IMR-90 (cell line): ENCODE results near the gene PFDN6. TPM values are rescaled to one million over a fixed set of nuclear protein-coding genes. Genes with fewer than 3 reads are reported as not detected.

Experiments used
- ATAC-seq: fragments of 200-7000 bp; cut with Tn5 transposase; 2 replicates; pipeline ENCODE4 v1.9.1; 2020; ENCODE audit warnings: low read depth, mild to moderate bottlenecking, moderate library complexity
- BruUV-seq: library from RNA; stranded (reverse); fragments of 400-500 nt; replicated peaks from 2 replicates; lab custom pipeline; 2021; lab: Mats Ljungman, UMichigan
- CTCF ChIA-PET: fragments of 300-600 bp; formaldehyde crosslinking; extraction: SDS; loops from one replicate; lab custom pipeline; 2021; ENCODE audit warnings: antibody characterized with exemption; lab: Yijun Ruan, JAX
- POLR2A ChIA-PET: fragments of 300-600 bp; sonication (Branson Sonifier 250); formaldehyde crosslinking; loops from one replicate; lab custom pipeline; 2022; ENCODE audit warnings: antibody characterized with exemption; ENCODE audit not compliant: unreplicated experiment; lab: Charles Lee
- DNase-seq: peaks from one replicate; pipeline ENCODE4 v3.0.0; 2013
- H2AFZ ChIP-seq: replicated peaks from 2 replicates; pipeline ENCODE3; 2013; ENCODE audit warnings: low read length, mild to moderate bottlenecking; ENCODE audit not compliant: poor library complexity
- H2AK5ac ChIP-seq: 2 replicates; pipeline ENCODE4 v1.6.1; 2013; ENCODE audit warnings: low read depth, low read length, inconsistent platforms
- H2AK9ac ChIP-seq: replicated peaks from 2 replicates; pipeline ENCODE3; 2013; ENCODE audit warnings: mild to moderate bottlenecking, low read depth, low read length, moderate library complexity; ENCODE audit not compliant: poor library complexity
- H2BK120ac ChIP-seq: 2 replicates; pipeline ENCODE4 v1.6.1; 2013; ENCODE audit warnings: low read depth, low read length, inconsistent platforms
- H2BK15ac ChIP-seq: 3 replicates; pipeline ENCODE4 v1.6.1; 2013; ENCODE audit warnings: low read depth, low read length, inconsistent platforms
- H2BK20ac ChIP-seq: 2 replicates; pipeline ENCODE4 v1.6.1; 2013; ENCODE audit warnings: low read depth, mild to moderate bottlenecking, inconsistent platforms, low read length, moderate library complexity
- H2BK5ac ChIP-seq: 2 replicates; pipeline ENCODE4 v1.6.1; 2013; ENCODE audit warnings: mild to moderate bottlenecking, low read depth, low read length, inconsistent platforms; ENCODE audit not compliant: poor library complexity, severe bottlenecking
- H3K14ac ChIP-seq: replicated peaks from 2 replicates; pipeline ENCODE4 v1.6.1; 2013; ENCODE audit warnings: low read depth, low read length, inconsistent platforms
- H3K18ac ChIP-seq: 2 replicates; pipeline ENCODE4 v1.6.1; 2013; ENCODE audit warnings: low read depth, low read length, control low read depth
- H3K23ac ChIP-seq: 2 replicates; pipeline ENCODE4 v1.6.1; 2013; ENCODE audit warnings: low read depth, low read length, inconsistent platforms
- H3K27ac ChIP-seq: 2 replicates; pipeline ENCODE4 v1.5.1; 2013; ENCODE audit warnings: mild to moderate bottlenecking, control low read depth, low read length; ENCODE audit not compliant: insufficient read depth
- H3K27me3 ChIP-seq: 2 replicates; pipeline ENCODE4 v1.6.1; 2013; ENCODE audit warnings: low read length; ENCODE audit not compliant: control insufficient read depth, insufficient read depth
- H3K36me3 ChIP-seq: 2 replicates; pipeline ENCODE4 v1.6.1; 2013; ENCODE audit warnings: low read length, mixed read lengths; ENCODE audit not compliant: control insufficient read depth, insufficient read depth
- H3K4ac ChIP-seq: 2 replicates; pipeline ENCODE4 v1.6.1; 2013; ENCODE audit warnings: low read depth, low read length, inconsistent platforms
- H3K4me1 ChIP-seq: 2 replicates; pipeline ENCODE4 v1.6.1; 2013; ENCODE audit warnings: low read length, mixed read lengths; ENCODE audit not compliant: control insufficient read depth, insufficient read depth
- H3K4me2 ChIP-seq: 2 replicates; pipeline ENCODE4 v1.6.1; 2013; ENCODE audit warnings: low read depth, mild to moderate bottlenecking, control low read depth, low read length, moderate library complexity
- H3K4me3 ChIP-seq: 2 replicates; pipeline ENCODE4 v1.5.1; 2013; ENCODE audit warnings: low read depth, mild to moderate bottlenecking, control low read depth, low read length, moderate library complexity; ENCODE audit not compliant: insufficient read depth
- H3K56ac ChIP-seq: 2 replicates; pipeline ENCODE4 v1.6.1; 2013; ENCODE audit warnings: low read length, inconsistent platforms; ENCODE audit not compliant: insufficient read depth; ENCODE audit errors: extremely low read depth
- H3K79me1 ChIP-seq, 2 experiments: 2 replicates each; pipeline ENCODE4 v1.6.1; 2013; ENCODE audit warnings: low read length in 2 of 2, inconsistent platforms in 1 of 2, low read depth in 1 of 2
- H3K9ac ChIP-seq: 2 replicates; pipeline ENCODE4 v1.6.1; 2013; ENCODE audit warnings: low read depth, low read length, control low read depth
- H3K9me1 ChIP-seq: 2 replicates; pipeline ENCODE4 v1.6.1; 2013; ENCODE audit warnings: low read length, inconsistent platforms; ENCODE audit not compliant: insufficient read depth
- H3K9me3 ChIP-seq: 2 replicates; pipeline ENCODE4 v1.6.1; 2013; ENCODE audit warnings: low read length; ENCODE audit not compliant: control insufficient read depth, insufficient read depth
- H4K20me1 ChIP-seq: 2 replicates; pipeline ENCODE4 v1.6.1; 2013; ENCODE audit warnings: low read length, inconsistent platforms; ENCODE audit not compliant: insufficient read depth
- H4K5ac ChIP-seq: 2 replicates; pipeline ENCODE4 v1.6.1; 2013; ENCODE audit warnings: mild to moderate bottlenecking, low read depth, low read length, control low read depth
- H4K8ac ChIP-seq, 2 experiments: 2 replicates each; pipeline ENCODE4 v1.6.1; 2013; ENCODE audit warnings: low read depth in 2 of 2, low read length in 2 of 2, control low read depth in 1 of 2, inconsistent platforms in 1 of 2
- H4K91ac ChIP-seq: 2 replicates; pipeline ENCODE4 v1.6.1; 2013; ENCODE audit warnings: low read depth, low read length, inconsistent platforms; ENCODE audit not compliant: insufficient read depth
- BHLHE40 ChIP-seq: fragments of 150-350 bp; IDR thresholded peaks from 2 replicates; pipeline ENCODE4 v1.6.1; 2016; ENCODE audit warnings: mild to moderate bottlenecking, low read depth, low read length
- CEBPB ChIP-seq: IDR thresholded peaks from 2 replicates; pipeline ENCODE4 v1.6.1; 2012; ENCODE audit warnings: low read depth, low read length, improper control_type of control experiment
- CHD1 ChIP-seq: IDR thresholded peaks from 2 replicates; pipeline ENCODE4 v1.6.1; 2012; ENCODE audit warnings: low read depth, low read length, improper control_type of control experiment
- ELK1 ChIP-seq: fragments of 150-350 bp; IDR thresholded peaks from 2 replicates; pipeline ENCODE4 v1.6.1; 2016; ENCODE audit warnings: low read depth, mild to moderate bottlenecking, low read length, moderate library complexity, borderline replicate concordance
- FOS ChIP-seq: fragments of 150-350 bp; IDR thresholded peaks from 2 replicates; pipeline ENCODE4 v1.6.1; 2016; ENCODE audit warnings: low read depth, low read length
- MAFK ChIP-seq: IDR thresholded peaks from 2 replicates; pipeline ENCODE4 v1.6.1; 2012; ENCODE audit warnings: low read depth, low read length, improper control_type of control experiment
- MAZ ChIP-seq: IDR thresholded peaks from 2 replicates; pipeline ENCODE4 v1.6.1; 2012; ENCODE audit warnings: low read depth, mild to moderate bottlenecking, low read length, improper control_type of control experiment, moderate library complexity, borderline replicate concordance
- MXI1 ChIP-seq: IDR thresholded peaks from 2 replicates; pipeline ENCODE4 v1.6.1; 2012; ENCODE audit warnings: low read depth, mild to moderate bottlenecking, low read length, moderate library complexity, borderline replicate concordance
- NFE2L2 ChIP-seq: fragments of 150-350 bp; IDR thresholded peaks from 2 replicates; pipeline ENCODE4 v1.6.1; 2016; ENCODE audit warnings: low read depth, mild to moderate bottlenecking, low read length
- POLR2A ChIP-seq: IDR thresholded peaks from 2 replicates; pipeline ENCODE4 v1.6.1; 2012; ENCODE audit warnings: mild to moderate bottlenecking, low read depth, low read length
- RAD21 ChIP-seq: IDR thresholded peaks from 2 replicates; pipeline ENCODE4 v1.6.1; 2012; ENCODE audit warnings: low read length, improper control_type of control experiment
- RFX5 ChIP-seq: IDR thresholded peaks from 2 replicates; pipeline ENCODE4 v1.8.0; 2012; ENCODE audit warnings: low read depth, mild to moderate bottlenecking, low read length, moderate library complexity
- SMC3 ChIP-seq: fragments of 150-350 bp; IDR thresholded peaks from 2 replicates; pipeline ENCODE4 v1.6.1; 2016; ENCODE audit warnings: low read depth, mild to moderate bottlenecking, antibody characterized with exemption, low read length, moderate library complexity
- USF2 ChIP-seq: fragments of 150-350 bp; IDR thresholded peaks from 2 replicates; pipeline ENCODE4 v1.6.1; 2017; ENCODE audit warnings: mild to moderate bottlenecking, antibody characterized with exemption, low read length, low read depth
- WGBS, 2 experiments: methylation state at CpG; one replicate each; pipeline versions ENCODE4 v1.1.5 to v1.1.7; 2013; ENCODE audit warnings: missing lambda C conversion rate in 2 of 2; ENCODE audit not compliant: insufficient read length in 1 of 2; ENCODE audit errors: extremely low coverage in 2 of 2; 5-methylcytosine and 5-hydroxymethylcytosine counted together
- dilution Hi-C: fragments of 300-500 bp; cut with HindIII; formaldehyde crosslinking; loops from one replicate; pipeline ENCODE4 v1.14.3; 2018; ENCODE audit warnings: low sequenced_read_pairs; ENCODE audit not compliant: unreplicated experiment
- in situ Hi-C: fragments of 300-500 bp; cut with MboI; formaldehyde crosslinking; loops from 3 replicates; pipeline ENCODE4 v1.14.3; 2019; ENCODE audit warnings: low sequenced_read_pairs, inconsistent platforms, mixed read lengths
- intact Hi-C: fragments of 100-400 bp; cut with micrococcal nuclease; formaldehyde crosslinking; loops from 2 replicates; pipeline ENCODE4 v1.10.0; 2022
- polyA plus RNA-seq, 3 experiments: library from polyadenylated mRNA; depleted of rRNA; stranded (reverse); fragments of >200 nt; gene quantifications; 2 replicates each; pipeline ENCODE4 v1.2.3, GENCODE V29; 2012; ENCODE audit warnings: low replicate concordance in 1 of 3
- total RNA-seq: library from RNA; depleted of rRNA; stranded (reverse); fragments of >200 nt; gene quantifications from 2 replicates; pipeline ENCODE4 v1.2.3, GENCODE V29; 2012

PFDN6 gene
- total and polyA plus RNA-seq, 2 of the 4 experiments (the other 2 are of a cell fraction) = 24.4 to 92.1 TPM

GRCh38 chr6:33271468-33272274 is 17.7 kb upstream of the PFDN6 start, which contains the start of the genes RPS18 and VPS52:
TSS of gene RPS18 (plus strand) at chr6:33272075. CDS start at chr6:33272120, 45 bp downstream.
TSS of gene VPS52 (minus strand) at chr6:33271876. CDS start at chr6:33271675, 201 bp downstream.
- in situ Hi-C loops (no loop called here), intact Hi-C loops (no loop called here), dilution Hi-C loops (no loop called here)
- Histone ChIP-seq H2BK20ac (peak within 1 kb of the TSS; percentile 94), H2BK15ac (peak within 1 kb of the TSS; percentile 91; the same call in 1 of the 3 replicates), H3K27ac (peak within 1 kb of the TSS; percentile 89), H3K4me2 (peak within 1 kb of the TSS; percentile 84), H2BK5ac (peak within 1 kb of the TSS; percentile 92), H3K56ac (peak within 1 kb of the TSS; percentile 100), H3K14ac (peak within 1 kb of the TSS; percentile 95), H3K4me1 (peaks cover 13% of the 10 kb centered on the region), H4K8ac (peak within 1 kb of the TSS; percentile 99), H3K9ac (peak within 1 kb of the TSS; percentile 95), H2AFZ (peak within 1 kb of the TSS; percentile 98), H3K4me3 (peak within 1 kb of the TSS; percentile 71), H3K27me3 (no peaks in the 10 kb centered on the region), H3K9me1 (peaks cover 9% of the 10 kb centered on the region), H3K4ac (peak within 1 kb of the TSS; percentile 95), H3K23ac (peak within 1 kb of the TSS; percentile 96), H3K9me3 (no peaks in the 10 kb centered on the region), H3K79me1 (peaks cover 28 to 60% of the 10 kb centered on the region in 2 experiments), H2AK9ac (peak within 1 kb of the TSS; percentile 99), H3K18ac (peak within 1 kb of the TSS; percentile 85), H3K36me3 (peaks cover 59% of the 10 kb centered on the region), H4K91ac (peak within 1 kb of the TSS; percentile 98), H4K20me1 (peaks cover 48% of the 10 kb centered on the region), H4K5ac (peak within 1 kb of the TSS; percentile 94), H2BK120ac (peak within 1 kb of the TSS; percentile 97), H2AK5ac (peak within 1 kb of the TSS; percentile 98)
- ATAC-seq = peak; percentile 81
- no TSS peak for BruUV-seq
- DNase-seq = peak; percentile 100
- 0% methylated on average over 16 of the region's 48 CpGs; no CpG with 5 or more reads in 1 of the 2 experiments for WGBS, 2 experiments
- ChIA-PET POLR2A (interaction anchor here (0.5 to 1.2 kb wide), 4 partner anchors 9 to 64 kb away, joined by 3 to 7 read pairs (median 4); partner anchors contain the start of gene RING1), CTCF (no interaction called here)
- TF ChIP-seq ELK1 = no peak
- no peak for TF ChIP-seq NFE2L2
- no peak for TF ChIP-seq USF2
- TF ChIP-seq CEBPB = no peak
- 0 out of 2 replicates have a peak, but pooled peaks have one; percentile 0 for TF ChIP-seq SMC3
- 0 out of 2 replicates have a peak, but pooled peaks have one; percentile 55 for TF ChIP-seq RFX5
- TF ChIP-seq BHLHE40 = no peak
- TF ChIP-seq FOS = no peak
- no peak for TF ChIP-seq MAFK
- no peak for TF ChIP-seq RAD21
- peak; percentile 99 for TF ChIP-seq POLR2A
- TF ChIP-seq CHD1 = 0 out of 2 replicates have a peak, but pooled peaks have one; percentile 57
- TF ChIP-seq MXI1 = peak; percentile 96
- peak; percentile 37; the same call in 1 of the 2 replicates for TF ChIP-seq MAZ
